ENCODE data around the gene NPLOC4. TPM values are rescaled to one million over a fixed set of nuclear protein-coding genes. Genes with fewer than 3 reads are reported as not detected.
A peak's percentile ranks its signal among the peaks of the same experiment; 100 is the strongest.

Gene NPLOC4
- total and polyA plus RNA-seq, 4 donors = 26.7 to 94.3 (median 70.6) TPM

- Histone ChIP-seq H3K9me3 (ENCODE audit: control insufficient read depth, low read length) (no peaks in the 10 kb centered on the region), H3K4me1 (ENCODE audit: control insufficient read depth in 1 of 2, insufficient read depth in 2 of 2, low read length in 2 of 2) (peaks cover 4% of the 10 kb centered on the region in 2 donors), H3K27ac (ENCODE audit: low read depth in 1 of 2, low read length in 2 of 2) (no peak overlapping the region), H3K36me3 (ENCODE audit: control insufficient read depth in 1 of 2, insufficient read depth in 2 of 2, low read length in 1 of 2) (peaks cover 0 to 8% of the 10 kb centered on the region in 2 donors), H3K4me3 (ENCODE audit: low read length in 2 of 2) (no peak overlapping the region), H3K27me3 (ENCODE audit: control insufficient read depth in 1 of 2, insufficient read depth in 2 of 2, low read length in 1 of 2) (no peaks in the 10 kb centered on the region)
- WGBS, 2 donors = 87% methylated on average over 17 of the region's 17 CpGs
- DNase-seq (no peak), ATAC-seq (ENCODE audit: low FRiP score) (no peak)
- intact Hi-C loops (cut with DNase I) = no loop called here
Measured at GRCh38 chr17:81573794-81574642, 62.9 kb downstream of the NPLOC4 start.

GRCh38 chr17:81572563-81573168 lies 64.2 kb downstream of the NPLOC4 start:
- 75 to 78% methylated on average over 12 of the region's 12 CpGs for WGBS, 2 donors
- intact Hi-C loops (cut with DNase I) = no loop called here
- DNase-seq (no peak), ATAC-seq (ENCODE audit: low FRiP score) (no peak)
- Histone ChIP-seq H3K4me3 (ENCODE audit: low read length in 2 of 2) (no peak overlapping the region), H3K4me1 (ENCODE audit: control insufficient read depth in 1 of 2, insufficient read depth in 2 of 2, low read length in 2 of 2) (peaks cover 3 to 4% of the 10 kb centered on the region in 2 donors), H3K27me3 (ENCODE audit: control insufficient read depth in 1 of 2, insufficient read depth in 2 of 2, low read length in 1 of 2) (no peaks in the 10 kb centered on the region), H3K36me3 (ENCODE audit: control insufficient read depth in 1 of 2, insufficient read depth in 2 of 2, low read length in 1 of 2) (peaks cover 0 to 8% of the 10 kb centered on the region in 2 donors), H3K27ac (ENCODE audit: low read depth in 1 of 2, low read length in 2 of 2) (no peak overlapping the region), H3K9me3 (ENCODE audit: control insufficient read depth, low read length) (no peaks in the 10 kb centered on the region)

- Histone ChIP-seq H3K4me1 (ENCODE audit: control insufficient read depth in 1 of 2, insufficient read depth in 2 of 2, low read length in 2 of 2) (peaks cover 0 to 4% of the 10 kb centered on the region in 2 donors), H3K27ac (ENCODE audit: low read depth in 1 of 2, low read length in 2 of 2) (no peak overlapping the region), H3K27me3 (ENCODE audit: control insufficient read depth in 1 of 2, insufficient read depth in 2 of 2, low read length in 1 of 2) (no peaks in the 10 kb centered on the region), H3K4me3 (ENCODE audit: low read length in 2 of 2) (no peak overlapping the region), H3K9me3 (ENCODE audit: control insufficient read depth, low read length) (no peaks in the 10 kb centered on the region), H3K36me3 (ENCODE audit: control insufficient read depth in 1 of 2, insufficient read depth in 2 of 2, low read length in 1 of 2) (peaks cover 0 to 8% of the 10 kb centered on the region in 2 donors)
- 89 to 90% methylated on average over 11 of the region's 11 CpGs for WGBS, 2 donors
- intact Hi-C loops (cut with DNase I) = loop anchor here in 1 of 2 donors (1.0 kb wide), 1 partner anchor 20 kb away; no protein-coding TSS in a partner anchor
- no peak for ATAC-seq (ENCODE audit: low FRiP score)
- DNase-seq = no peak
Measured at GRCh38 chr17:81570964-81571363, 65.9 kb downstream of the NPLOC4 start.

- H3K9me3 ChIP-seq (ENCODE audit: control insufficient read depth, low read length) = no peaks in the 10 kb centered on the region
- H3K36me3 ChIP-seq (ENCODE audit: control insufficient read depth in 1 of 2, insufficient read depth in 2 of 2, low read length in 1 of 2) = peaks cover 0 to 8% of the 10 kb centered on the region in 2 donors
- no peak for DNase-seq
- H3K27ac ChIP-seq (ENCODE audit: low read depth in 1 of 2, low read length in 2 of 2) = peak overlapping the region in 1 of 2 donors; percentile 53
- intact Hi-C loops (cut with DNase I) = loop anchor here in 1 of 2 donors (1.0 kb wide), 1 partner anchor 21 kb away; no protein-coding TSS in a partner anchor
- WGBS, 2 donors = 93 to 95% methylated on average over 18 of the region's 18 CpGs
- H3K27me3 ChIP-seq (ENCODE audit: control insufficient read depth in 1 of 2, insufficient read depth in 2 of 2, low read length in 1 of 2) = no peaks in the 10 kb centered on the region
- H3K4me1 ChIP-seq (ENCODE audit: control insufficient read depth in 1 of 2, insufficient read depth in 2 of 2, low read length in 2 of 2) = peaks cover 0 to 4% of the 10 kb centered on the region in 2 donors
- no peak overlapping the region for H3K4me3 ChIP-seq (ENCODE audit: low read length in 2 of 2)
- no peak for ATAC-seq (ENCODE audit: low FRiP score)
Measured at GRCh38 chr17:81569986-81570514, 66.9 kb downstream of the NPLOC4 start.

- peaks cover 0 to 8% of the 10 kb centered on the region in 2 donors for H3K36me3 ChIP-seq (ENCODE audit: control insufficient read depth in 1 of 2, insufficient read depth in 2 of 2, low read length in 1 of 2)
- peak overlapping the region; percentile 81 to 99 for H3K27ac ChIP-seq (ENCODE audit: low read depth in 1 of 2, low read length in 2 of 2)
- intact Hi-C loops (cut with DNase I) = no loop called here
- WGBS, 2 donors = 21 to 22% methylated on average over 10 of the region's 10 CpGs
- peaks cover 0 to 4% of the 10 kb centered on the region in 2 donors for H3K4me1 ChIP-seq (ENCODE audit: control insufficient read depth in 1 of 2, insufficient read depth in 2 of 2, low read length in 2 of 2)
- DNase-seq = no peak
- H3K27me3 ChIP-seq (ENCODE audit: control insufficient read depth in 1 of 2, insufficient read depth in 2 of 2, low read length in 1 of 2) = no peaks in the 10 kb centered on the region
- no peaks in the 10 kb centered on the region for H3K9me3 ChIP-seq (ENCODE audit: control insufficient read depth, low read length)
- H3K4me3 ChIP-seq (ENCODE audit: low read length in 2 of 2) = no peak overlapping the region
- no peak for ATAC-seq (ENCODE audit: low FRiP score)
Measured at GRCh38 chr17:81568416-81568815, 68.5 kb downstream of the NPLOC4 start.

- intact Hi-C loops (cut with DNase I) = loop anchor here (2.0 kb wide), 2 partner anchors 14 to 28 kb away; partner anchors contain the start of gene FAAP100 (in 2 of the 2)
- peaks cover 0 to 8% of the 10 kb centered on the region in 2 donors for H3K36me3 ChIP-seq (ENCODE audit: control insufficient read depth in 1 of 2, insufficient read depth in 2 of 2, low read length in 1 of 2)
- H3K27ac ChIP-seq (ENCODE audit: low read depth in 1 of 2, low read length in 2 of 2) = peak overlapping the region; percentile 89 to 99
- 11 to 14% methylated on average over 4 of the region's 4 CpGs for WGBS, 2 donors
- no peaks in the 10 kb centered on the region for H3K9me3 ChIP-seq (ENCODE audit: control insufficient read depth, low read length)
- DNase-seq (no peak), ATAC-seq (ENCODE audit: low FRiP score) (peak; percentile 5)
- no peak overlapping the region for H3K4me3 ChIP-seq (ENCODE audit: low read length in 2 of 2)
- H3K27me3 ChIP-seq (ENCODE audit: control insufficient read depth in 1 of 2, insufficient read depth in 2 of 2, low read length in 1 of 2) = no peaks in the 10 kb centered on the region
- peaks cover 0 to 4% of the 10 kb centered on the region in 2 donors for H3K4me1 ChIP-seq (ENCODE audit: control insufficient read depth in 1 of 2, insufficient read depth in 2 of 2, low read length in 2 of 2)
Measured at GRCh38 chr17:81567191-81567590, 69.7 kb downstream of the NPLOC4 start.

GRCh38 chr17:81566461-81567126 lies 70.3 kb downstream of the NPLOC4 start:
- DNase-seq (peak; percentile 86 to 88), ATAC-seq (ENCODE audit: low FRiP score) (peak; percentile 85)
- H3K36me3 ChIP-seq (ENCODE audit: control insufficient read depth in 1 of 2, insufficient read depth in 2 of 2, low read length in 1 of 2) = peaks cover 0 to 8% of the 10 kb centered on the region in 2 donors
- H3K4me1 ChIP-seq (ENCODE audit: control insufficient read depth in 1 of 2, insufficient read depth in 2 of 2, low read length in 2 of 2) = peaks cover 0 to 4% of the 10 kb centered on the region in 2 donors
- H3K27ac ChIP-seq (ENCODE audit: low read depth in 1 of 2, low read length in 2 of 2) = peak overlapping the region; percentile 89 to 99
- WGBS, 2 donors = 1 to 2% methylated on average over 8 of the region's 8 CpGs
- H3K27me3 ChIP-seq (ENCODE audit: control insufficient read depth in 1 of 2, insufficient read depth in 2 of 2, low read length in 1 of 2) = no peaks in the 10 kb centered on the region
- H3K9me3 ChIP-seq (ENCODE audit: control insufficient read depth, low read length) = no peaks in the 10 kb centered on the region
- intact Hi-C loops (cut with DNase I) = loop anchor here (2.0 kb wide), 2 partner anchors 14 to 28 kb away; partner anchors contain the start of gene FAAP100 (in 2 of the 2)
- H3K4me3 ChIP-seq (ENCODE audit: low read length in 2 of 2) = peak overlapping the region in 1 of 2 donors; percentile 28

- intact Hi-C loops (cut with DNase I) = no loop called here
- Histone ChIP-seq H3K27me3 (ENCODE audit: control insufficient read depth in 1 of 2, insufficient read depth in 2 of 2, low read length in 1 of 2) (no peaks in the 10 kb centered on the region), H3K36me3 (ENCODE audit: control insufficient read depth in 1 of 2, insufficient read depth in 2 of 2, low read length in 1 of 2) (peaks cover 0 to 6% of the 10 kb centered on the region in 2 donors), H3K27ac (ENCODE audit: low read depth in 1 of 2, low read length in 2 of 2) (peak overlapping the region in 1 of 2 donors; percentile 79), H3K4me1 (ENCODE audit: control insufficient read depth in 1 of 2, insufficient read depth in 2 of 2, low read length in 2 of 2) (peaks cover 0 to 4% of the 10 kb centered on the region in 2 donors), H3K9me3 (ENCODE audit: control insufficient read depth, low read length) (no peaks in the 10 kb centered on the region), H3K4me3 (ENCODE audit: low read length in 2 of 2) (no peak overlapping the region)
- ATAC-seq (ENCODE audit: low FRiP score) (no peak), DNase-seq (no peak)
- 80 to 81% methylated on average over 16 of the region's 16 CpGs for WGBS, 2 donors
Measured at GRCh38 chr17:81565231-81565630, 71.7 kb downstream of the NPLOC4 start.

All from aorta (tissue), 5 donors.